T-helper 22 cell (primary cell): ENCODE results near the gene GPR27.

ENCODE experiments used
- DNase-seq: peaks from one replicate; pipeline ENCODE4 v3.0.0-alpha.2; 2020; ENCODE audit warnings: low read depth

GPR27 gene

DNA sequence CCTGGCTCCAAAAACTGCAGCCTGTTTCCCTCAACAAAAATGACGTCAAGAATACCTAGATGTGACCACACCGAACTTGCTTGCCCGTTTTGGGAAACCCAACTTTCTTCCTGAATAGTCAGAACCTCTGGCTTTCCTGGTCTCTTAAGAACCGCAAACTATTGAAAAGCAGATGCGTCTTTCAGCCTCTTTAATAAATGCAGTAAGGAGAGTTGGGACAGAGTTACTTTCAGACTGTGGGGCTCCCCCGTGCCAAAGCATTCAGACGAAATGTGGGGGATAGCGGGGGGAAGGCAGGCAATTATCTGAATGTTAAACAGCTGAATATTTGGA lies 32.5 kb downstream of the GPR27 start:
- no peak for DNase-seq

DNA sequence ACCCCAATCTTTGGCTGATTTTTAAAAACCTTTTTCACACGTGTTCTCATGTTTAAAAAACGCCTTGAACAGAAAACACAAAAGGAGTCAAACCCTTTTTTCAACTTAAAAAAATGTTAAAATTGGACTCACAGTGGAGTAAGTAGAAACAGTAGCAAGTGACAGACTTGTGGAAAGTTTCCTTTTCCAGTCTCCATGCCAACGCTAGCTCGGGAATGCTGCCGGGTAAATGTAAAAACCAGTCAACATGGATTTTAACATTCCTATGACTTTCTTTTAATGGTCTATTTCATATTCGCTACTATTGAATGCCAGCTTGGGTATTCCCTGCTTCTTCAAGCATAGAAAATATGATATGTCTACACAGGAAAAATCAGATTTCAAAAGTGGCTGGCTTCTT lies 32.9 kb downstream of the GPR27 start:
- no peak for DNase-seq

DNA sequence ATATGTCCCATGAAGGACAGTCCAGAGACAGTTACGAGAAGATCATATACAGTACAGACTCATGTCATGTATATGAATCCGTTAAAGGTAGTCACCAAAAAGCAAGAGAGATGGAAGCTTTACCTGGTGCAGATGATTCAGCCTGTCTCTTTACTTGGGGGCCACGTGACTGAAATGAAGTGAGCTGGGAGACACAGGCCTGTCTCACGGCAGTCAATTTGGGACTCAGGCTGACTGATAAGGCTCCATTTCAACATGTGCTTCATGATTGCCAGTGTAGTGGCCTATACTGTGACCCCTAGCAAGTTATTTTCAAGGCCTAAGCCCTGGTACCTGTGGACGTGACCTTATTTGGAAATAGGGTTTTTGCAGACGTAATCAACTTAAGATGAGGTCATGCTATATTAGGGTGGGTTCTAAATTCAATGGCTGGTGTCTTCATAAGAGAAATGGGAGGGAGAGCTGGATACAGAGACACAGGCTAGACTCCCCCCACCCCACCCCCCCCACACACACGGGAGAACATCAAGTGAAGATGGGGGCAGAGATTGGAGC lies 34.3 kb downstream of the GPR27 start:
- DNase-seq: no peak

DNA sequence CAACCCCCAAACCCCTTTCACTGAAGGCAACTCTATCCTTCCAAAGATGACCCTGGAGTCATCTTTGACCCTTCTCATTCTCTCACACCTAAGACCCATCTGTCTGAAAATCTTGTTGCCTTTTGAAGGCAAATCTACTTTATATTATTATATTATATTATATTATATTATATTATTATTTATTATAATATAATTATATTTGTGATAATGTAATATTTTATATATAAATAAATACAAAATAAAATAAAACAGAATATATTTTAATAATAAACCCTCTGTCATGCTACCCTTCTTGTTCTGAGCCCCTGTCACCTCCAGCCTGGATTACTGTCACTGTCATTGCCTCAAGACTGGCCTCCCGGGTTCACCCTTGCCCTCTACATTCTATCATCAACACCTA lies 36.3 kb downstream of the GPR27 start:
- DNase-seq: no peak

DNA sequence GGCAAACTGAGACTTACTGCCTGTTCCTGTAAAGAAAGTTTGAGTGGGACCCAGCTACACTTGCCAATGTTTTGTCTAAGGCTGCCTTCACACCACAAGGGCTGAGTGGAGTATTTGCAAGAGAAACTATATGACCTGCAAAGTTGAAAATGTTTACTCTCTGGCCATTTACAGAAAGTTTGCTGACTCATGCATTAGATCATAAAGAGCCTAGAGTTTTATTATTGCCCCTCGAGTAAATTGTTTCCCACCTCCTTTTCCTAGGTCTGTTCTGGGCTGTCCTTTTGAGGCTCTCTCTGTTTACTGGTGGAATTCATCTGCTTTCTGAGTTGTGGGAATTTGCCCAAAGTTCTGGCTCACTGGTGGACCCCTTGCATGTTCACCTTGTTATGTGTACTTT lies 38.0 kb downstream of the GPR27 start:
- DNase-seq: no peak

DNA sequence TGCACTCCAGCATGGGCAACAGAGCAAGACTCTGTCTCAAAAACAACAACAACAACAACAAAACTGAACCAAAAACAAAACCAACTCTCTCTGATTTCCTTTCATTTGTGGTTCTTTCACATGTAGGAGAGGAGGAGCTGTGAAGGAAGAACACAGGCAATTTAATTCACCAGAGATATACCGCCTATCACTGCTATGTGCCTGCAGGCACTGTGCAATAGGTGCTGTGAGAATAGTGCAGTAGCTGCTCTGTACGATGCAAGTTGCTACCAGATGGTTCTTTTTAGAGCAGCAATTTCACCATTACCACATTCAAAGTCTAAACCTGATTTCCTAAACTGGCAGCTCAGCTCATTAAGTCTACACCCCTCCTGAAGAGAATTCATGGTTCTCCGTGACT lies 42.6 kb downstream of the GPR27 start:
- no peak for DNase-seq

DNA sequence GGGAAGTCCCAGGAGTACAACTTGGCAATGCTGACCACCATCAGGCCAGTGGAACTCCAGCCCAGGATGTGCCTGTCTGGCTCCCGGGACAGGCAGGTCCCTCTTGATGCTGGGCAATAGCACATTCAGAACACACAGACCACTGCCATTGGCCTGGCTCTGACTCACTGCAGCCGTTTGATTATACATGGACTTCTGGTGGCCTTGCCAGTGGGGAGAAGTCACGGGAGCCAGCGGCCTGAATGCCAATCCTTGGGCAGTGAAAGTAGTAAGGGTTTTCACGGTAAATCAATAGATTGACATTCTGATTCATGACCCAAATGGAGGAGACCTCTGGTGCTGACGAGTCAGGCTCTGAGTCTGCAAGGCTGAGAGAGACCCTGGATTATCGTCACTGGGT lies 43.8 kb downstream of the GPR27 start:
- no peak for DNase-seq

DNA sequence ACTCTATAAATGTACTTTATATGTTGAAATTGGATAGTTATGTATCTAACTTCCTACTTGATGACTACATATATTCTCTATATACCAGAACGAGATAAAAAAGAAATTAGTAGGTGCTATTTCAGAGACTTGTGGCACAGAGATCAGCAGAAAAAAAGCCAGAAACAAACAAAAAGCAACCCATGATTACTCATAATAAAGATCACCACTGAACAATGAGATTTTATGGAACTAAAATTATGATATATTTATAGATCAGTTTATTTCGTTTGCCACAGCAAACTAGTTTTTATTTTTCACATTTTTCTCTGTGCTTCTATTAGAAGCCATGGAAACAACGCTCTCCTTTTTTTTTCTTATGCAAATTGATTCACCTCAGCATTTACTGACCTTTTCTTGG lies 46.4 kb downstream of the GPR27 start:
- DNase-seq: no peak

DNA sequence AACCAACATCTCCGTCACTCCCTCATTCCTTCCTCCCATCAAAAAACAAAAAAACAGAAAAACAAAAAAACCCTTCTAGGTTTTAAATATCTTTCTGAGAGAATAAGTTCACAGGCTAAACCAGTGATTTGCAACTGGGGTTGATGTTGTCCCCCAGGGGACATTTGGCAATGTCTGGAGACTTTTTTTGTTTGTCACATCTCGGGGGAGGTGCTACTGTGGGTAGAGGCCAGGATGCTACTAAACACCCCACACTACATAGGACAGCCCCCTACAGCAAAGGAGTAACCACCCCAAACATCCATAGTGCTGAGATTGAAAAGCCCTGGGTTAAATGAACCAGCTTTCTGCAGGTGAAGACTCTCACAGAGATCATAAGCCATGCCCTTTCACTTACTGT lies 48.3 kb downstream of the GPR27 start:
- no peak for DNase-seq

DNA sequence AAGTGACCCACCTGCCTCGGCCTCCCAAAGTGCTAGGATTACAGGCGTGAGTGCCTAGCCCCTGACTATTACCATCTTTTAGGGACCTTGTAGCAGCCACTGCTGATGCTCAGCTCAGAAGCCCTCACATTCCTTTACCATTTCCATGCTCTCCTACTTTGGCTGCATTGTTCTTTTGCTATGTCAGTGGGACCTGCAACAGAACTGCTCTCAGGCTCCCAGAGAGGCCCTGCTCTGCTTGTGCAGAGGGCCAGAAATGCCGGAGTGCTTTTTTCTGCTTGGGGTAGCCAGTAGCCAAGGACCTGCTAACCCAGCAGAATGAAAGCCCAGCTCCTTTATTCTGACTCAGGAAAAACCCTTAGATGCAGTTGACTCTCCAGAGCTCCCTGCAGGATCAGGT lies 49.6 kb downstream of the GPR27 start:
- no peak for DNase-seq

DNA sequence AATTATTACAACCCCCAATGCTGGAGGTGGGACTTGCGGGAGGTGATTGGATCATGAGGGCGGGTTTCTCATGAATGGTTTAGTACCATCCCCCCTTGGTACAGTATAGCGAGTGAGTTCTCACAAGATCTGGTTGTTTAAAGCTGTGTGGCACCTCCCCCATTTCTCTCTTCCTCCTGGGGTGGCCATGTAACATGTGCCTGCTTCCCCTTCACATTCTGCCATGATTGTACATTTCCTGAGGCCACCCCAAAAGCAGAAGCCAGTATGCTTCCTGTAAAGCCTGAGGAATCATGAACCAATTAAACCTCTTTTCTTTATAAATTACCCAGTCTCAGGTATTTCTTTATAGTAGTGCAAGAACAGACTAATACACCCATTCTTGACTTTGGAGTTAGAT lies 51.5 kb downstream of the GPR27 start:
- no peak for DNase-seq

DNA sequence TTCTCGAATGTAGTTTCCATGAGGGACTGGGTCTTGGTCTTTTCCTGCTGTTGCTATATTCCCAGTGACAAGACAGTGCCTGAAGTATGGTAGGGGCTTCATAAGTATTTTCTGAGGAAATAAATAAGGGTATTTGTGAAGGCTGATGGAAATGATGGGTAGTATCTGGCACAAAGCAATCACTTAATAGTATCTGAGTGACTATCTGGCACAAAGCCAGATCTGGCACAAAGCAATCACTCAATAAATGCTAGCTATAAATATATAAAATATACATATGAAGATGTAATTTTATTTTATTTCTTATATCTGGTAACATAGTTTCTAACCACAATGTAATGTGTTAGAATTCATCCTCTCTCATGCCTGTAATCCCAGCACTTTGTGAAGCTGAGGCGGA lies 52.0 kb downstream of the GPR27 start:
- DNase-seq: no peak
